ENCODE results near the gene MEN1. TPM values are rescaled to one million over a fixed set of nuclear protein-coding genes. Genes with fewer than 3 reads are reported as not detected.

The MEN1 gene
- total and polyA plus RNA-seq, 8 donors: 26.9 to 46.5 (median 37.0) TPM

DNA sequence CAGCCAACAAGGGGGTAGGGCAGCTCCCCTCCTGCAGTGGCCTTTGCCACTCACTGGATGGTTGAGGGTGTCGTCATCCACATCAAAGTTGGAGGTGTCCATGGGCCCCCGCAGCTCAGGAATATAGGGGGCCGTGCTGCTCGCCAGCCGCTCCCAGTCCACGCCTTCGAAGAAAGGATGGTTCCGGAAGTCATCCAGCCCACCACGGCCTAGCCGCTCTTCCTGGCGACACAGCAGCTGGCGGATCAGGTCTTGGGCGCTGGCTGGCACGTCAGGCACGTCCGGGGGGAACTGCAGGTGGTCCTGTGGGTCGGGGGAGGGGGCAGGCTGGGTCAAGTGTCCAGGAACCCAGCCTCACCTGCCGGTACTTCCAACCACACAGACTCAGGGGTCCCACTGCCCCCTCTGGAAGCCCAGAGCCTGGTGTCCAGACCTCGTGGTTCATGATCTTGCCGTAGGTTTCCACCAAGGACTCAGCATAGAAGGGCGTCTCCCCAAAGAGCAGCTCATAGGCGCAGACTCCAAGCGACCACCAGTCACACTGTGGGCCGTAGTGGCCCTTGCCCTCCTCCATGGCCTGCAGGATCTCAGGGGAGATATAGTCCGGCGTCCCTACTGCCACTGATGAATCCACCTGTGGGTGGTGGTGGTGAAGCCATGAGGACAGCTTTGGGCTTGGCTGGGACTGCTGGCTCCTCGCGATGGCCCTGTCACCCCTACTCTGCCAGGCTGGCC, 28.4 kb upstream of the MEN1 start:
- Histone ChIP-seq H3K27ac (no peak overlapping the region), H3K4me3 (no peak overlapping the region), H3K27me3 (no peaks in the 10 kb centered on the region), H3K4me1 (peaks cover 4 to 7% of the 10 kb centered on the region in 2 donors), H3K9me3 (no peaks in the 10 kb centered on the region), H3K36me3 (peaks cover 0 to 23% of the 10 kb centered on the region in 2 donors)
- ATAC-seq (no peak), DNase-seq (no peak)
- intact Hi-C loops (cut with DNase I): no loop called here
- TF ChIP-seq CTCF (IDR thresholded peaks at IDR 0.05): no peak

DNA sequence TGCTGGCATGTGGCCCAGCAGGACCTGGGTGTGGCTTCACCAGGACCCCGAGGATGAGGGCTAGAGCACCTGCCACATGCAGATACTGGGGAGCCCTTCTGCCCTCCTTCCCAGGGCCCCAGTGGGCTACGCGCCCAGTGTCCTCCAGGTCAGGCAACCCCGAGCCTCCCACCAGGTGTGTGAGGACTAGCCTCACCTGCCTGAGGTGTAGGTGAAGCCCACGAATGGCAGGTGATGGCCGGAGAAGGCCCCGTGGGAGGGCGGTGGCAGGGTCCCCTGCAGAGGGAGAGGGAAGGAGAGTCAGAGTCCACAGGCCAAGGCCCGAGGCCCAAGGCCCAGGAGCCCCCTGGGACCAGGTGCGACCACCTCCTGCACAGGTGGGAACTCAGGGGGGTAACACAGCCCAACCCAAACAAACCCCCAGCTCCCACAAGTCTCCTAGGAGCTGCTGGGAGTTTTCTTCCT, 27.6 kb upstream of the MEN1 start:
- Histone ChIP-seq H3K4me3 (no peak overlapping the region), H3K4me1 (peaks cover 0 to 5% of the 10 kb centered on the region in 2 donors), H3K27me3 (no peaks in the 10 kb centered on the region), H3K9me3 (no peaks in the 10 kb centered on the region), H3K27ac (no peak overlapping the region), H3K36me3 (peaks cover 0 to 31% of the 10 kb centered on the region in 2 donors)
- intact Hi-C loops (cut with DNase I): no loop called here
- DNase-seq (no peak), ATAC-seq (no peak)
- TF ChIP-seq CTCF (IDR thresholded peaks at IDR 0.05): no peak

DNA sequence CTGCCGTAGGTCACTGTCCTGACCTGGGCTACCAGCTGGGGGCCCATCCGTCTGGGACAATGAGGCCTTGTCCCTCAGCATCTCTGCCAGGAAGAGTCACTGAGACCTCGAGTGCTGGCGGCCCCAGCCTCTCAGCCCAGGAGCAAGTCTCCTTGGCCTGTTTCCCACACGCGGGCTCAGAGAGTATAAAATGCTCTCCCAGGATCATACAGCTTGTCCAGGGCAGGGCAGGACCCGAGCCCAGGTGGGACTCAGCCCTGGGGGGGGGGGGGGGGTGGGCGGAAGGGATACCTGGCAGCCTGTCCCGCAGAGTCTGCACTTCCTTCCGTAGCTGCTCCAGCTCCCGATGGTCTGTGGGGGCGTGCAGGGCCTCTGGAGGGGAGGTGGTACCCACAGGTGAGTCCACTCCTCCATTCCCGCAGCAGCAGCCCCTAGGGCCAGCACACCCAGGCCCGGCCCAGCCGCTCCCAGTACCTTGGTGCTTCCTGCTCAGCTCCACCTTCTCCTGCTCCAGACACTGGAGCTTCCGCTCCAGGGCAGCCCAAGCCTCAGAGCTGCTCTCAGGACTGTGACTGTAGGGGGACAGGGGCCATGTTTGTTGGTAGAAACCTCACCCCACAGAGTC, 26.2 kb upstream of the MEN1 start:
- no peak overlapping the region for H3K4me3 ChIP-seq
- TF ChIP-seq CTCF (IDR thresholded peaks at IDR 0.05): no peak
- H3K9me3 ChIP-seq: no peaks in the 10 kb centered on the region
- no peak overlapping the region for H3K27ac ChIP-seq
- H3K4me1 ChIP-seq: no peaks in the 10 kb centered on the region
- ATAC-seq (no peak), DNase-seq (no peak)
- H3K36me3 ChIP-seq: peaks cover 0 to 43% of the 10 kb centered on the region in 2 donors
- intact Hi-C loops (cut with DNase I): no loop called here
- H3K27me3 ChIP-seq: no peaks in the 10 kb centered on the region

- Histone ChIP-seq H3K36me3 (peaks cover 0 to 49% of the 10 kb centered on the region in 2 donors), H3K9me3 (no peaks in the 10 kb centered on the region), H3K27ac (no peak overlapping the region), H3K4me1 (no peaks in the 10 kb centered on the region), H3K27me3 (no peaks in the 10 kb centered on the region), H3K4me3 (no peak overlapping the region)
- ATAC-seq (no peak), DNase-seq (no peak)
- TF ChIP-seq CTCF (IDR thresholded peaks at IDR 0.05): no peak
- intact Hi-C loops (cut with DNase I): no loop called here
Observed at GRCh38 chr11:64835616-64836447, 25.5 kb upstream of the MEN1 start.
